Lower lobe of right lung (tissue), 2 donors: ENCODE data around the gene RINT1. TPM values are rescaled to one million over a fixed set of nuclear protein-coding genes. Genes with fewer than 3 reads are reported as not detected.
A peak's percentile ranks its signal among the peaks of the same experiment; 100 is the strongest.

Experiments
- ATAC-seq, 2 donors: fragments of 200-7000 bp; cut with Tn5 transposase; one replicate each; pipeline ENCODE4 v1.9.1; 2020 to 2022; ENCODE audit warnings: mild to moderate bottlenecking in 2 of 2, moderate library complexity in 2 of 2
- DNase-seq: peaks from one replicate; pipeline ENCODE4 v3.0.0-alpha.2; 2020
- H3K27ac ChIP-seq: fragments of 200-600 bp; one replicate; pipeline ENCODE4 v1.8.0; 2022
- H3K27me3 ChIP-seq: fragments of 200-600 bp; one replicate; pipeline ENCODE4 v1.8.0; 2022; ENCODE audit warnings: low read depth
- H3K36me3 ChIP-seq: fragments of 200-600 bp; one replicate; pipeline ENCODE4 v1.8.0; 2022; ENCODE audit warnings: mild to moderate bottlenecking
- H3K4me1 ChIP-seq: fragments of 200-600 bp; one replicate; pipeline ENCODE4 v1.8.0; 2022
- H3K4me3 ChIP-seq: fragments of 200-600 bp; one replicate; pipeline ENCODE4 v1.8.0; 2022; ENCODE audit warnings: mild to moderate bottlenecking
- H3K9me3 ChIP-seq: fragments of 200-600 bp; one replicate; pipeline ENCODE4 v1.8.0; 2022
- CTCF ChIP-seq: fragments of 200-600 bp; IDR thresholded peaks from one replicate; pipeline ENCODE4 v1.8.0; 2022; ENCODE audit warnings: antibody characterized with exemption, mild to moderate bottlenecking
- intact Hi-C: fragments of 100-400 bp; cut with DNase I; formaldehyde crosslinking; loops from one replicate; pipeline ENCODE4 v1.11.0; 2022
- long read RNA-seq: library from polyadenylated mRNA; unstranded; transcript quantifications from one replicate; pipeline ENCODE4 v2.0.0, GENCODE V29; 2021
- total RNA-seq: library from RNA; stranded (reverse); fragmentation: NEBNext Ultra II Directional; extraction: Animal tissue kit (Norgen Biotek cat#: 25700); gene quantifications from one replicate; pipeline ENCODE4 v1.2.1, GENCODE V29; 2021
- donor health status: DM: no; HTN: yes; CAD: no; lungs with severe emphysema.

RINT1 gene
- 14.7 TPM for total RNA-seq
- long read RNA-seq, transcript RINT1-201 (15 exons, 2,976 nt), result major isoform, 11 of 16 reads
- long read RNA-seq, partial matches to known transcripts, result 0 of 16 reads
- long read RNA-seq, other reads (novel, unspliced or antisense), result 5 of 16 reads

DNA sequence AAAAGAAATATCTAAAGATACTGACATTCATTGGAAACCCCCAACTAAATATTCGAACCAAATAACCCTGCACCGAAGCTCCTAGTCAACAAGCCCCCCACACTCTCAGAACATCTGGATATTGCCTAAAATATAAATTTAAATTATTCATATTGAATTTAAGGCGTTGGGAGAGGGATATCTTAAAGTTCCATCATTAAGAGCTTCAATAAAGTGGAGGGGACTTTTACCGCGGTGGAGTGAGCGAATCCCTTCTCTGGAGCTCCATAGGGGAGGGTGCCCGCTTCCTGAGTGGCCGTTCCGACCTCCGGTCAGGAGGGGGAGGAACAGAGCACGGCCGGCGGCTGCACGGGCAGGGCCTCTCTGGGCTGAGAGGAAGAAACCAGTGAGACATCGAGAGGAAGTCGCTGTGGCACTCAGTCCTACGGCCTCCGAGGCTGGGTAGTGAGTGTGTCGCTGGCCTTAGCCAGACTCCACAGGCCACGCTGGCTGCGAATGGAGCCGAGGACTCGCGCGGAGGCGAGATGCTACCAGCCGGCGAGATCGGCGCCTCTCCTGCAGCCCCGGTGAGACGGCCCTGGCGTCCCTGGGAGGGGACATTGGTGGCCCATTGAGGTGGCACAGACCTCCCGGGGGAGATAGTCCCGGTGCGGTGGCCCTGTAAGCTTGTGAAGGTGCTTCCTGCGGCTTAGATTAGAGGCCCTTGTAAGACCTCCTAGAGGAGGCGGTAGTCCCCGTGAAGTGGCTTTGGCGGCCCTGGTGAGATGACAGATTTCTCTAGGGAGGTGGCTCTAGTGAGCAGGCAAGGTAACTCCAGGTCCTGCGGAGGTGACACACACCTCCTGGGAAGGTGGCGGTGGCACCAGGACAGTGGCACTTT lies at the start of gene RINT1:
RINT1 (plus strand) TSS at position 410 of the 880 bp plus-strand sequence; CDS start at position 525, 115 bp downstream.
- intact Hi-C loops, result no loop called here
- no peaks in the 10 kb centered on the region for H3K27me3 ChIP-seq
- peak within 1 kb of the TSS; percentile 89 for H3K27ac ChIP-seq
- peak; percentile 95 for DNase-seq
- H3K9me3 ChIP-seq, result no peaks in the 10 kb centered on the region
- peaks cover 23% of the 10 kb centered on the region for H3K4me1 ChIP-seq
- peak within 1 kb of the TSS; percentile 99 for H3K4me3 ChIP-seq
- H3K36me3 ChIP-seq, result peaks cover 20% of the 10 kb centered on the region
- ATAC-seq, result peak; percentile 100
- TF ChIP-seq CTCF, result peak; percentile 75

GRCh38 chr7:105487579-105488571 lies 44.1 kb upstream of the RINT1 start:
- Histone ChIP-seq H3K36me3 (no peaks in the 10 kb centered on the region), H3K27ac (peak overlapping the region; percentile 38), H3K27me3 (no peaks in the 10 kb centered on the region), H3K4me1 (peaks cover 10% of the 10 kb centered on the region), H3K9me3 (no peaks in the 10 kb centered on the region), H3K4me3 (no peak overlapping the region)
- TF ChIP-seq CTCF, result peak; percentile 38
- peak; percentile 56 to 59 for ATAC-seq
- no peak for DNase-seq
- intact Hi-C loops, result no loop called here

- H3K27me3 ChIP-seq, result no peaks in the 10 kb centered on the region
- DNase-seq (no peak), ATAC-seq (no peak)
- H3K27ac ChIP-seq, result no peak overlapping the region
- no peaks in the 10 kb centered on the region for H3K9me3 ChIP-seq
- peaks cover 10% of the 10 kb centered on the region for H3K4me1 ChIP-seq
- no peak for TF ChIP-seq CTCF
- no peaks in the 10 kb centered on the region for H3K36me3 ChIP-seq
- intact Hi-C loops, result no loop called here
- no peak overlapping the region for H3K4me3 ChIP-seq
These were observed 42.6 kb upstream of the RINT1 start for GRCh38 chr7:105489409-105489808.

DNA sequence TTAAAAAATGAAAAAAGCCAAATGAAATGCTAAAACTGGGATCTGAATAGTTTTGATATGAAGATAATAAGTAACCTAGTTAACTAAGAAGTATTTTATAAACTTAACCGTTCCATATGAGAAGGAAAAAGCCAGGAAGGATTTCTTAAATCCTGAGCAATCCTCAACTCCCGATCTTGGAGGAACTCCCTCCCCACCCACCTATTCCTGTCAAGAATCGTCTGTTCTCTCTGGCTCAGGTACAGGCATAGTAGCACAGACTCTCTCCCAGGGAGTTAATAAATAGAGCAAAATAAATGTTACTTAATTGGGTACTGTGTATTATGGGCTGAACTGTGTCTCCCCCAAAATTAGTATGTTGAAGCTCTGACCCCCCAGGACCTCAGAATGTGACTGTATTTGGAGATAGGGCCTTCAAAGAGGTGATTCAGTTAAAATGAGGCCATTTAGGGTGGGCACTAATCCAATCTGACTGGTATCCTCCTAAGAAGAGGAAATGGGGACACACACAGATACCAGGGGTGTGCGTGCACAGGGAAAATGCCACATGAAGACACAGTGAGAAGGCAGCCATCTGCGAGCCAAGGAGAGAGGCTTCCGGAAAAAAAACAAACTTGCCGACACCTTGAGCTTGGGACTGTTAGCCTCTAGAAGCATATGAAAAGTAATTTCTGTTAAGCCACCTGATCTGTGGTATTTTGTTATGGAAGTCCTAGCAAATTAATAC lies 38.6 kb upstream of the RINT1 start:
- Histone ChIP-seq H3K27me3 (no peaks in the 10 kb centered on the region), H3K4me1 (peaks cover 1% of the 10 kb centered on the region), H3K9me3 (no peaks in the 10 kb centered on the region), H3K4me3 (no peak overlapping the region), H3K36me3 (no peaks in the 10 kb centered on the region), H3K27ac (no peak overlapping the region)
- no peak for DNase-seq
- no peak for TF ChIP-seq CTCF
- peak in 1 of 2 donors; percentile 43 for ATAC-seq
- intact Hi-C loops, result no loop called here

- H3K4me1 ChIP-seq, result no peaks in the 10 kb centered on the region
- ATAC-seq (peak; percentile 25 to 87), DNase-seq (no peak)
- no peaks in the 10 kb centered on the region for H3K9me3 ChIP-seq
- H3K27me3 ChIP-seq, result no peaks in the 10 kb centered on the region
- no peaks in the 10 kb centered on the region for H3K36me3 ChIP-seq
- no peak overlapping the region for H3K27ac ChIP-seq
- intact Hi-C loops, result no loop called here
- no peak overlapping the region for H3K4me3 ChIP-seq
- no peak for TF ChIP-seq CTCF
These were observed 38.1 kb upstream of the RINT1 start for GRCh38 chr7:105493923-105494315.
